Liver (tissue), 3 donors: ENCODE measurements around the gene CISTR.

Experiments used
- EGR1 ChIP-seq, 2 donors: IDR thresholded peaks; 2 replicates each; pipeline ENCODE4 v1.6.1; 2016 to 2018; ENCODE audit warnings: antibody characterized with exemption in 2 of 2, low read depth in 2 of 2
- GABPA ChIP-seq, 2 donors: IDR thresholded peaks in 1 of 2; conservative IDR thresholded peaks in 1 of 2; 2 replicates each; pipeline ENCODE4 v1.6.1; 2016; ENCODE audit warnings: antibody characterized with exemption in 2 of 2, mild to moderate bottlenecking in 1 of 2, moderate library complexity in 1 of 2
- JUND ChIP-seq, 2 donors: IDR thresholded peaks; 2 replicates each; pipeline ENCODE4 v1.6.1; 2016; ENCODE audit warnings: antibody characterized with exemption in 2 of 2
- RAD21 ChIP-seq, 2 donors: IDR thresholded peaks; 2 replicates each; pipeline ENCODE4 v1.6.1; 2016; ENCODE audit warnings: antibody characterized with exemption in 2 of 2, mild to moderate bottlenecking in 2 of 2
- SP1 ChIP-seq: IDR thresholded peaks from 2 replicates; pipeline ENCODE4 v1.6.1; 2018; ENCODE audit warnings: antibody characterized with exemption, mild to moderate bottlenecking
- TAF1 ChIP-seq: conservative IDR thresholded peaks from 2 replicates; pipeline ENCODE4 v1.6.1; 2016; ENCODE audit warnings: antibody characterized with exemption, mild to moderate bottlenecking
- YY1 ChIP-seq: IDR thresholded peaks from 2 replicates; pipeline ENCODE4 v1.6.1; 2016; ENCODE audit warnings: antibody characterized with exemption, mild to moderate bottlenecking
- ZBTB33 ChIP-seq: IDR thresholded peaks from 2 replicates; pipeline ENCODE4 v1.6.1; 2016; ENCODE audit warnings: antibody characterized with exemption
- TF ChIP-seq, protein P1 (sequence below): fragments of 150-350 bp; IDR thresholded peaks from 2 replicates; pipeline ENCODE4 v1.5.1; 2017; ENCODE audit warnings: improper control_type of control experiment, low read depth, low read length; ENCODE audit not compliant: missing input control
- TF ChIP-seq, protein P2 (sequence below): IDR thresholded peaks from 2 replicates; pipeline ENCODE4 v1.6.1; 2016; ENCODE audit warnings: antibody characterized with exemption, mild to moderate bottlenecking
- TF ChIP-seq, protein P3 (sequence below): IDR thresholded peaks from 2 replicates; pipeline ENCODE4 v1.6.1; 2016; ENCODE audit warnings: antibody characterized with exemption
- donor health status: healthy.
- donor health status: healthy.

- TF ChIP-seq, protein P1, sequence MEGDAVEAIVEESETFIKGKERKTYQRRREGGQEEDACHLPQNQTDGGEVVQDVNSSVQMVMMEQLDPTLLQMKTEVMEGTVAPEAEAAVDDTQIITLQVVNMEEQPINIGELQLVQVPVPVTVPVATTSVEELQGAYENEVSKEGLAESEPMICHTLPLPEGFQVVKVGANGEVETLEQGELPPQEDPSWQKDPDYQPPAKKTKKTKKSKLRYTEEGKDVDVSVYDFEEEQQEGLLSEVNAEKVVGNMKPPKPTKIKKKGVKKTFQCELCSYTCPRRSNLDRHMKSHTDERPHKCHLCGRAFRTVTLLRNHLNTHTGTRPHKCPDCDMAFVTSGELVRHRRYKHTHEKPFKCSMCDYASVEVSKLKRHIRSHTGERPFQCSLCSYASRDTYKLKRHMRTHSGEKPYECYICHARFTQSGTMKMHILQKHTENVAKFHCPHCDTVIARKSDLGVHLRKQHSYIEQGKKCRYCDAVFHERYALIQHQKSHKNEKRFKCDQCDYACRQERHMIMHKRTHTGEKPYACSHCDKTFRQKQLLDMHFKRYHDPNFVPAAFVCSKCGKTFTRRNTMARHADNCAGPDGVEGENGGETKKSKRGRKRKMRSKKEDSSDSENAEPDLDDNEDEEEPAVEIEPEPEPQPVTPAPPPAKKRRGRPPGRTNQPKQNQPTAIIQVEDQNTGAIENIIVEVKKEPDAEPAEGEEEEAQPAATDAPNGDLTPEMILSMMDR = no peak
- TF ChIP-seq, protein P2, sequence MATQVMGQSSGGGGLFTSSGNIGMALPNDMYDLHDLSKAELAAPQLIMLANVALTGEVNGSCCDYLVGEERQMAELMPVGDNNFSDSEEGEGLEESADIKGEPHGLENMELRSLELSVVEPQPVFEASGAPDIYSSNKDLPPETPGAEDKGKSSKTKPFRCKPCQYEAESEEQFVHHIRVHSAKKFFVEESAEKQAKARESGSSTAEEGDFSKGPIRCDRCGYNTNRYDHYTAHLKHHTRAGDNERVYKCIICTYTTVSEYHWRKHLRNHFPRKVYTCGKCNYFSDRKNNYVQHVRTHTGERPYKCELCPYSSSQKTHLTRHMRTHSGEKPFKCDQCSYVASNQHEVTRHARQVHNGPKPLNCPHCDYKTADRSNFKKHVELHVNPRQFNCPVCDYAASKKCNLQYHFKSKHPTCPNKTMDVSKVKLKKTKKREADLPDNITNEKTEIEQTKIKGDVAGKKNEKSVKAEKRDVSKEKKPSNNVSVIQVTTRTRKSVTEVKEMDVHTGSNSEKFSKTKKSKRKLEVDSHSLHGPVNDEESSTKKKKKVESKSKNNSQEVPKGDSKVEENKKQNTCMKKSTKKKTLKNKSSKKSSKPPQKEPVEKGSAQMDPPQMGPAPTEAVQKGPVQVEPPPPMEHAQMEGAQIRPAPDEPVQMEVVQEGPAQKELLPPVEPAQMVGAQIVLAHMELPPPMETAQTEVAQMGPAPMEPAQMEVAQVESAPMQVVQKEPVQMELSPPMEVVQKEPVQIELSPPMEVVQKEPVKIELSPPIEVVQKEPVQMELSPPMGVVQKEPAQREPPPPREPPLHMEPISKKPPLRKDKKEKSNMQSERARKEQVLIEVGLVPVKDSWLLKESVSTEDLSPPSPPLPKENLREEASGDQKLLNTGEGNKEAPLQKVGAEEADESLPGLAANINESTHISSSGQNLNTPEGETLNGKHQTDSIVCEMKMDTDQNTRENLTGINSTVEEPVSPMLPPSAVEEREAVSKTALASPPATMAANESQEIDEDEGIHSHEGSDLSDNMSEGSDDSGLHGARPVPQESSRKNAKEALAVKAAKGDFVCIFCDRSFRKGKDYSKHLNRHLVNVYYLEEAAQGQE = no peak
- TF ChIP-seq ZBTB33 = no peak
- TF ChIP-seq YY1 = no peak
- TF ChIP-seq SP1 = no peak
- TF ChIP-seq, protein P3, sequence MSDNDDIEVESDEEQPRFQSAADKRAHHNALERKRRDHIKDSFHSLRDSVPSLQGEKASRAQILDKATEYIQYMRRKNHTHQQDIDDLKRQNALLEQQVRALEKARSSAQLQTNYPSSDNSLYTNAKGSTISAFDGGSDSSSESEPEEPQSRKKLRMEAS = no peak
- no peak for TF ChIP-seq JUND (IDR thresholded peaks at IDR 0.05)
- no peak for TF ChIP-seq TAF1
- no peak for TF ChIP-seq RAD21 (IDR thresholded peaks at IDR 0.05)
- TF ChIP-seq EGR1 (IDR thresholded peaks at IDR 0.05; ENCODE audit: low read depth in 2 of 2) = no peak
- TF ChIP-seq GABPA (IDR thresholded peaks at IDR 0.05 in 1 of 2, conservative IDR thresholded peaks at IDR 0.05 in 1 of 2) = no peak
These were observed 4.7 kb upstream of the CISTR start for GRCh38 chr12:53756300-53757100.
